Naive thymus-derived CD4-positive, alpha-beta T cell (primary cell): ENCODE data around the gene GABRB3. TPM values are rescaled to one million over a fixed set of nuclear protein-coding genes. Genes with fewer than 3 reads are reported as not detected.

ENCODE experiments used
- ATAC-seq: fragments of 150-1000 bp; cut with Tn5 transposase; 2 replicates; pipeline ENCODE4 v1.10.0; 2021; ENCODE audit warnings: mild to moderate bottlenecking, moderate library complexity
- CTCF ChIA-PET: fragments of 350-600 bp; sonication (Branson Sonifier 250); formaldehyde crosslinking; loops from one replicate; lab custom pipeline; 2021; ENCODE audit warnings: antibody characterized with exemption; lab: Charles Lee
- POLR2A ChIA-PET: fragments of 350-600 bp; sonication (Branson Sonifier 250); formaldehyde crosslinking; loops from one replicate; lab custom pipeline; 2021; ENCODE audit warnings: antibody characterized with exemption, inconsistent platforms; lab: Charles Lee
- DNase-seq, 9 donors: peaks; one replicate each; pipeline versions ENCODE4 v3.0.0 to v3.0.0-alpha.2; 2020 to 2022; ENCODE audit warnings: mixed read lengths in 1 of 9
- H3K27ac ChIP-seq: one replicate; pipeline ENCODE4 v1.7.0; 2013; ENCODE audit warnings: mild to moderate bottlenecking, low read depth, low read length, moderate library complexity
- H3K27me3 ChIP-seq, 2 donors: one replicate each; pipeline ENCODE4 v1.7.0; 2013; ENCODE audit warnings: low read length in 2 of 2, mild to moderate bottlenecking in 2 of 2, moderate library complexity in 2 of 2; ENCODE audit not compliant: control insufficient read depth in 2 of 2, insufficient read depth in 2 of 2
- H3K36me3 ChIP-seq, 3 experiments: 1 replicate in 2 of 3; 2 replicates in 1 of 3; pipeline ENCODE4 v1.7.0; 2013; ENCODE audit warnings: low read length in 3 of 3, mild to moderate bottlenecking in 3 of 3, moderate library complexity in 1 of 3; ENCODE audit not compliant: insufficient read depth in 3 of 3, control insufficient read depth in 2 of 3
- H3K4me1 ChIP-seq, 2 donors: one replicate each; pipeline ENCODE4 v1.7.0; 2013; ENCODE audit warnings: low read length in 2 of 2, mild to moderate bottlenecking in 2 of 2, moderate library complexity in 1 of 2; ENCODE audit not compliant: control insufficient read depth in 2 of 2, insufficient read depth in 2 of 2
- H3K4me3 ChIP-seq: 2 replicates; pipeline ENCODE4 v1.7.0; 2013; ENCODE audit warnings: mild to moderate bottlenecking, low read length
- H3K9me3 ChIP-seq, 3 experiments: 1 replicate in 2 of 3; 2 replicates in 1 of 3; pipeline ENCODE4 v1.7.0; 2013; ENCODE audit warnings: low read length in 3 of 3; ENCODE audit not compliant: control insufficient read depth in 2 of 3
- H3K27ac Mint-ChIP-seq, 9 donors: one replicate each; pipeline ENCODE4 v1.8.0; 2020 to 2022; ENCODE audit warnings: mixed read lengths in 9 of 9, mild to moderate bottlenecking in 8 of 9, moderate library complexity in 5 of 9, inconsistent platforms in 2 of 9
- H3K27me3 Mint-ChIP-seq, 5 donors: one replicate each; pipeline ENCODE4 v1.8.0; 2021 to 2022; ENCODE audit warnings: mixed read lengths in 5 of 5, mild to moderate bottlenecking in 1 of 5
- H3K36me3 Mint-ChIP-seq, 5 donors: one replicate each; pipeline ENCODE4 v1.8.0; 2020 to 2022; ENCODE audit warnings: mixed read lengths in 5 of 5, mild to moderate bottlenecking in 3 of 5, inconsistent platforms in 1 of 5
- H3K4me1 Mint-ChIP-seq, 7 donors: one replicate each; pipeline ENCODE4 v1.8.0; 2020 to 2022; ENCODE audit warnings: mixed read lengths in 7 of 7, mild to moderate bottlenecking in 3 of 7, inconsistent platforms in 1 of 7
- H3K4me3 Mint-ChIP-seq, 10 donors: one replicate each; pipeline ENCODE4 v1.8.0; 2020 to 2022; ENCODE audit warnings: mild to moderate bottlenecking in 10 of 10, mixed read lengths in 10 of 10, moderate library complexity in 6 of 10, inconsistent platforms in 2 of 10
- H3K9me3 Mint-ChIP-seq, 11 donors: one replicate each; pipeline ENCODE4 v1.8.0; 2020 to 2022; ENCODE audit warnings: mixed read lengths in 11 of 11, mild to moderate bottlenecking in 4 of 11, inconsistent platforms in 1 of 11, moderate library complexity in 1 of 11
- intact Hi-C, 2 donors: fragments of 100-400 bp; cut with micrococcal nuclease; formaldehyde crosslinking; loops; one replicate each; pipeline ENCODE4 v1.15.1; 2023
- polyA plus RNA-seq, 2 donors: library from polyadenylated mRNA; unstranded; fragments of 300-500 nt; fragmentation: Illumina TruSeq; gene quantifications; one replicate each; pipeline ENCODE4 v1.2.3, GENCODE V29; 2021
- total RNA-seq, 6 experiments: library from RNA in 5 of 6; stranded (reverse) in 5 of 6; gene quantifications; 1 replicate in 5 of 6; 2 replicates in 1 of 6; pipeline ENCODE4 v1.2.3 and lab custom pipeline; 2021 to 2026

Gene GABRB3
- total and polyA plus RNA-seq, 7 experiments from 2014 or later = 0.51 TPM; not detected in 6

GRCh38 chr15:26790118-26790517 is 17.3 kb upstream of the GABRB3 start:
- Mint-ChIP-seq H3K9me3 (peaks cover 0 to 14% (median 7%) of the 10 kb centered on the region in 11 donors), H3K27me3 (no peaks in the 10 kb centered on the region), H3K27ac (no peak overlapping the region), H3K4me3 (no peak overlapping the region), H3K36me3 (no peaks in the 10 kb centered on the region), H3K4me1 (no peaks in the 10 kb centered on the region)
- ChIA-PET CTCF (no interaction called here), POLR2A (no interaction called here)
- Histone ChIP-seq H3K4me1 (no peaks in the 10 kb centered on the region), H3K9me3 (no peaks in the 10 kb centered on the region), H3K27ac (no peak overlapping the region), H3K36me3 (no peaks in the 10 kb centered on the region), H3K4me3 (no peak overlapping the region), H3K27me3 (no peaks in the 10 kb centered on the region)
- no peak for ATAC-seq
- DNase-seq = no peak
- intact Hi-C loops = no loop called here

- Mint-ChIP-seq H3K4me3 (no peak overlapping the region), H3K36me3 (peaks cover 0 to 6% (median 0%) of the 10 kb centered on the region in 5 donors), H3K4me1 (peaks cover 0 to 3% (median 0%) of the 10 kb centered on the region in 7 donors), H3K27ac (no peak overlapping the region), H3K9me3 (peaks cover 0 to 17% (median 10%) of the 10 kb centered on the region in 11 donors), H3K27me3 (peaks cover 0 to 12% (median 7%) of the 10 kb centered on the region in 5 donors)
- ChIA-PET CTCF (no interaction called here), POLR2A (no interaction called here)
- no peaks in the 10 kb centered on the region for H3K4me1 ChIP-seq
- no peaks in the 10 kb centered on the region for H3K27me3 ChIP-seq
- intact Hi-C loops = no loop called here
- no peak overlapping the region for H3K4me3 ChIP-seq
- H3K27ac ChIP-seq = no peak overlapping the region
- no peaks in the 10 kb centered on the region for H3K36me3 ChIP-seq
- ATAC-seq (no peak), DNase-seq (no peak)
- H3K9me3 ChIP-seq = no peaks in the 10 kb centered on the region
These were observed 8.9 kb upstream of the GABRB3 start for GRCh38 chr15:26781816-26782215.

- Histone ChIP-seq H3K27me3 (no peaks in the 10 kb centered on the region), H3K36me3 (no peaks in the 10 kb centered on the region), H3K4me3 (no peak overlapping the region), H3K9me3 (no peaks in the 10 kb centered on the region), H3K27ac (no peak overlapping the region), H3K4me1 (no peaks in the 10 kb centered on the region)
- peaks cover 0 to 28% (median 6%) of the 10 kb centered on the region in 11 donors for H3K9me3 Mint-ChIP-seq
- ChIA-PET CTCF (no interaction called here), POLR2A (no interaction called here)
- ATAC-seq = no peak
- intact Hi-C loops = no loop called here
- no peak for DNase-seq
- peak overlapping the region in 7 of 10 donors; percentile 46 to 76 (median 69) for H3K4me3 Mint-ChIP-seq
- peaks cover 0 to 7% (median 4%) of the 10 kb centered on the region in 7 donors for H3K4me1 Mint-ChIP-seq
- H3K36me3 Mint-ChIP-seq = peaks cover 0 to 14% (median 2%) of the 10 kb centered on the region in 5 donors
- H3K27ac Mint-ChIP-seq = no peak overlapping the region
- peaks cover 25 to 63% (median 52%) of the 10 kb centered on the region in 5 donors for H3K27me3 Mint-ChIP-seq
These were observed 1.1 kb upstream of the GABRB3 start for GRCh38 chr15:26773917-26774316.

GRCh38 chr15:26773067-26773877 is 406 bp upstream of the GABRB3 start:
- peaks cover 25 to 61% (median 53%) of the 10 kb centered on the region in 5 donors for H3K27me3 Mint-ChIP-seq
- Histone ChIP-seq H3K4me1 (no peaks in the 10 kb centered on the region), H3K27ac (no peak overlapping the region), H3K9me3 (no peaks in the 10 kb centered on the region), H3K36me3 (no peaks in the 10 kb centered on the region), H3K27me3 (no peaks in the 10 kb centered on the region), H3K4me3 (no peak overlapping the region)
- peaks cover 0 to 7% (median 4%) of the 10 kb centered on the region in 7 donors for H3K4me1 Mint-ChIP-seq
- peak overlapping the region in 7 of 10 donors; percentile 46 to 76 (median 69) for H3K4me3 Mint-ChIP-seq
- ChIA-PET POLR2A (no interaction called here), CTCF (no interaction called here)
- peaks cover 0 to 27% (median 6%) of the 10 kb centered on the region in 11 donors for H3K9me3 Mint-ChIP-seq
- DNase-seq = no peak
- intact Hi-C loops = no loop called here
- peaks cover 0 to 13% (median 2%) of the 10 kb centered on the region in 5 donors for H3K36me3 Mint-ChIP-seq
- H3K27ac Mint-ChIP-seq = no peak overlapping the region
- no peak for ATAC-seq

GRCh38 chr15:26771578-26772153 is 1.2 kb downstream of the GABRB3 start:
- ChIA-PET CTCF (no interaction called here), POLR2A (no interaction called here)
- no peak overlapping the region for H3K27ac Mint-ChIP-seq
- no peaks in the 10 kb centered on the region for H3K27me3 ChIP-seq
- no peaks in the 10 kb centered on the region for H3K9me3 ChIP-seq
- no peaks in the 10 kb centered on the region for H3K4me1 ChIP-seq
- ATAC-seq = no peak
- H3K4me3 ChIP-seq = no peak overlapping the region
- H3K36me3 Mint-ChIP-seq = peaks cover 0 to 13% (median 2%) of the 10 kb centered on the region in 5 donors
- H3K27ac ChIP-seq = no peak overlapping the region
- no peak for DNase-seq
- peaks cover 0 to 20% (median 6%) of the 10 kb centered on the region in 11 donors for H3K9me3 Mint-ChIP-seq
- no peaks in the 10 kb centered on the region for H3K36me3 ChIP-seq
- H3K27me3 Mint-ChIP-seq = peaks cover 25 to 61% (median 53%) of the 10 kb centered on the region in 5 donors
- peaks cover 0 to 7% (median 4%) of the 10 kb centered on the region in 7 donors for H3K4me1 Mint-ChIP-seq
- H3K4me3 Mint-ChIP-seq = peak overlapping the region in 4 of 10 donors; percentile 3 to 70 (median 24)
- intact Hi-C loops = no loop called here

GRCh38 chr15:26771168-26771567 is 1.7 kb downstream of the GABRB3 start:
- H3K4me1 ChIP-seq = no peaks in the 10 kb centered on the region
- no peak for DNase-seq
- Mint-ChIP-seq H3K36me3 (peaks cover 0 to 13% (median 2%) of the 10 kb centered on the region in 5 donors), H3K4me3 (peak overlapping the region in 1 of 10 donors; percentile 70), H3K27me3 (peaks cover 25 to 61% (median 53%) of the 10 kb centered on the region in 5 donors), H3K4me1 (peaks cover 0 to 7% (median 4%) of the 10 kb centered on the region in 7 donors), H3K9me3 (peaks cover 0 to 20% (median 6%) of the 10 kb centered on the region in 11 donors), H3K27ac (no peak overlapping the region)
- no peaks in the 10 kb centered on the region for H3K27me3 ChIP-seq
- H3K36me3 ChIP-seq = no peaks in the 10 kb centered on the region
- intact Hi-C loops = no loop called here
- ChIA-PET POLR2A (no interaction called here), CTCF (no interaction called here)
- H3K4me3 ChIP-seq = no peak overlapping the region
- H3K27ac ChIP-seq = no peak overlapping the region
- ATAC-seq = no peak
- no peaks in the 10 kb centered on the region for H3K9me3 ChIP-seq
